Chondrocyte (in vitro differentiated cells): ENCODE measurements around the gene TIPIN. TPM values are rescaled to one million over a fixed set of nuclear protein-coding genes. Genes with fewer than 3 reads are reported as not detected.
"Not testable (repeated sequence)": the region's sequence is repeated elsewhere in the genome, so short reads cannot be mapped to it uniquely, and the experiment has no call there.

Source experiments
- DNase-seq: peaks from one replicate; pipeline ENCODE4 v3.0.0; 2021; ENCODE audit warnings: mixed read lengths, low spot score
- H3K27ac Mint-ChIP-seq: one replicate; pipeline ENCODE4 v1.8.0; 2021; ENCODE audit warnings: mild to moderate bottlenecking, moderate library complexity, mixed read lengths; ENCODE audit not compliant: unreplicated experiment
- H3K27me3 Mint-ChIP-seq: 2 replicates; pipeline ENCODE4 v1.8.0; 2021; ENCODE audit warnings: low read depth, mixed read lengths
- H3K36me3 Mint-ChIP-seq: 2 replicates; pipeline ENCODE4 v1.8.0; 2021; ENCODE audit warnings: low read depth, mixed read lengths
- H3K4me1 Mint-ChIP-seq: 2 replicates; pipeline ENCODE4 v1.8.0; 2021; ENCODE audit warnings: low read depth, mild to moderate bottlenecking, mixed read lengths
- H3K4me3 Mint-ChIP-seq: one replicate; pipeline ENCODE4 v1.8.0; 2021; ENCODE audit warnings: mild to moderate bottlenecking, moderate library complexity, mixed read lengths; ENCODE audit not compliant: unreplicated experiment
- H3K9me3 Mint-ChIP-seq: 2 replicates; pipeline ENCODE4 v1.8.0; 2021; ENCODE audit warnings: low read depth, mixed read lengths
- CTCF ChIP-seq: fragments of 200-600 bp; sonication (generic); IDR thresholded peaks from 2 replicates; pipeline ENCODE4 v1.5.0; 2021; ENCODE audit warnings: antibody characterized with exemption, mild to moderate bottlenecking, moderate library complexity
- total RNA-seq: library from RNA; stranded (reverse); gene quantifications from 3 replicates; pipeline ENCODE4 v1.2.1, GENCODE V29; 2021

Gene TIPIN
- total RNA-seq, 1 donor from 2014 or later, result 8.2 TPM

GRCh38 chr15:66378814-66379430, 22.4 kb upstream of the TIPIN start:
- Mint-ChIP-seq H3K9me3 (peaks cover 7% of the 10 kb centered on the region), H3K4me1 (no peaks in the 10 kb centered on the region), H3K4me3 (no peak overlapping the region), H3K36me3 (peaks cover 1% of the 10 kb centered on the region), H3K27me3 (no peaks in the 10 kb centered on the region), H3K27ac (no peak overlapping the region)
- no peak for DNase-seq
- TF ChIP-seq CTCF, result no peak

- no peaks in the 10 kb centered on the region for H3K27me3 Mint-ChIP-seq
- H3K4me3 Mint-ChIP-seq, result no peak overlapping the region
- TF ChIP-seq CTCF, result no peak
- H3K9me3 Mint-ChIP-seq, result peaks cover 7% of the 10 kb centered on the region
- DNase-seq, result no peak
- peaks cover 9% of the 10 kb centered on the region for H3K4me1 Mint-ChIP-seq
- no peak overlapping the region for H3K27ac Mint-ChIP-seq
- H3K36me3 Mint-ChIP-seq, result peaks cover 1% of the 10 kb centered on the region
These were observed 17.7 kb upstream of the TIPIN start for GRCh38 chr15:66374179-66374578.

GRCh38 chr15:66369773-66370651, 13.5 kb upstream of the TIPIN start:
- Mint-ChIP-seq H3K27ac (peak overlapping the region; percentile 89), H3K27me3 (no peaks in the 10 kb centered on the region), H3K9me3 (peaks cover 7% of the 10 kb centered on the region), H3K4me1 (peaks cover 9% of the 10 kb centered on the region), H3K36me3 (peaks cover 1% of the 10 kb centered on the region), H3K4me3 (peak overlapping the region; percentile 59)
- no peak for TF ChIP-seq CTCF
- no peak for DNase-seq

GRCh38 chr15:66364944-66365528, 8.6 kb upstream of the TIPIN start:
- no peaks in the 10 kb centered on the region for H3K27me3 Mint-ChIP-seq
- peaks cover 6% of the 10 kb centered on the region for H3K4me1 Mint-ChIP-seq
- no peak for TF ChIP-seq CTCF
- no peaks in the 10 kb centered on the region for H3K36me3 Mint-ChIP-seq
- no peaks in the 10 kb centered on the region for H3K9me3 Mint-ChIP-seq
- DNase-seq, result no peak
- no peak overlapping the region for H3K4me3 Mint-ChIP-seq
- H3K27ac Mint-ChIP-seq, result no peak overlapping the region

- TF ChIP-seq CTCF, result no peak
- H3K9me3 Mint-ChIP-seq, result no peaks in the 10 kb centered on the region
- no peaks in the 10 kb centered on the region for H3K36me3 Mint-ChIP-seq
- DNase-seq, result no peak
- no peak overlapping the region for H3K27ac Mint-ChIP-seq
- no peaks in the 10 kb centered on the region for H3K4me1 Mint-ChIP-seq
- no peak overlapping the region for H3K4me3 Mint-ChIP-seq
- no peaks in the 10 kb centered on the region for H3K27me3 Mint-ChIP-seq
These were observed 6.3 kb upstream of the TIPIN start for GRCh38 chr15:66362776-66363175.

GRCh38 chr15:66361745-66362460, 5.4 kb upstream of the TIPIN start:
- not testable (repeated sequence) for H3K27me3 Mint-ChIP-seq, H3K27ac Mint-ChIP-seq, H3K4me1 Mint-ChIP-seq, H3K4me3 Mint-ChIP-seq, H3K36me3 Mint-ChIP-seq, H3K9me3 Mint-ChIP-seq, DNase-seq
